Activated CD8-positive, alpha-beta T cell treated with anti-CD3 and anti-CD28 coated beads, Interleukin-2, amount 10 ng/mL, durations not matched to agents 7 days and 5 days (primary cell): ENCODE data around the gene PTGES3. TPM values are rescaled to one million over a fixed set of nuclear protein-coding genes. Genes with fewer than 3 reads are reported as not detected.
"Not testable (repeated sequence)": the region's sequence is repeated elsewhere in the genome, so short reads cannot be mapped to it uniquely, and the experiment has no call there.

Source experiments
- ATAC-seq: fragments of 150-1000 bp; cut with Tn5 transposase; one replicate; pipeline ENCODE4 v1.10.0; 2021; ENCODE audit warnings: moderate library complexity
- CTCF ChIA-PET: fragments of 350-600 bp; sonication (Branson Sonifier 250); formaldehyde crosslinking; loops from one replicate; lab custom pipeline; 2021; ENCODE audit warnings: antibody characterized with exemption; lab: Charles Lee
- POLR2A ChIA-PET: fragments of 350-600 bp; sonication (Branson Sonifier 250); formaldehyde crosslinking; loops from one replicate; lab custom pipeline; 2021; ENCODE audit warnings: antibody characterized with exemption; lab: Charles Lee
- DNase-seq: peaks from one replicate; pipeline ENCODE4 v3.0.0-alpha.2; 2020
- H3K27ac Mint-ChIP-seq: one replicate; pipeline ENCODE4 v1.8.0; 2021; ENCODE audit warnings: mild to moderate bottlenecking, mixed read lengths
- H3K27me3 Mint-ChIP-seq: one replicate; pipeline ENCODE4 v1.8.0; 2021; ENCODE audit warnings: low read depth, mixed read lengths
- H3K36me3 Mint-ChIP-seq: one replicate; pipeline ENCODE4 v1.8.0; 2021; ENCODE audit warnings: low read depth, mixed read lengths
- H3K4me1 Mint-ChIP-seq: one replicate; pipeline ENCODE4 v1.8.0; 2021; ENCODE audit warnings: low read depth, mixed read lengths
- H3K4me3 Mint-ChIP-seq: one replicate; pipeline ENCODE4 v1.8.0; 2021; ENCODE audit warnings: mild to moderate bottlenecking, mixed read lengths
- H3K9me3 Mint-ChIP-seq: one replicate; pipeline ENCODE4 v1.8.0; 2022; ENCODE audit warnings: mixed read lengths; ENCODE audit not compliant: insufficient read depth
- total RNA-seq, 2 experiments: library from RNA; stranded (reverse); gene quantifications; one replicate each; pipeline ENCODE4 v1.2.3, GENCODE V29; 2021

Gene PTGES3
- total RNA-seq, 2 experiments from 2014 or later, result 273 to 290 TPM

- not testable (repeated sequence) for DNase-seq, H3K4me3 Mint-ChIP-seq, H3K4me1 Mint-ChIP-seq, H3K27me3 Mint-ChIP-seq, H3K27ac Mint-ChIP-seq, ATAC-seq
- POLR2A ChIA-PET, result interaction anchor here (0.6 kb wide), 1 partner anchor 320 kb away, joined by 4 read pairs; the partner anchor contains the start of gene PAN2
- peaks cover 10% of the 10 kb centered on the region for H3K9me3 Mint-ChIP-seq
- CTCF ChIA-PET, result interaction anchor here (1.7 kb wide), 1 partner anchor 17 kb away, joined by 6 read pairs; no protein-coding TSS in a partner anchor
- peaks cover 22% of the 10 kb centered on the region for H3K36me3 Mint-ChIP-seq
These were observed 34.3 kb downstream of the PTGES3 start for GRCh38 chr12:56653781-56654180.

- CTCF ChIA-PET, result interaction anchor here (0.9 to 1.1 kb wide), 2 partner anchors 11 to 102 kb away, joined by 3 read pairs; no protein-coding TSS in a partner anchor
- H3K27me3 Mint-ChIP-seq, H3K9me3 Mint-ChIP-seq, DNase-seq, POLR2A ChIA-PET, H3K4me3 Mint-ChIP-seq, ATAC-seq: not testable (repeated sequence)
- Mint-ChIP-seq H3K36me3 (peaks cover 35% of the 10 kb centered on the region), H3K27ac (peak overlapping the region; percentile 57), H3K4me1 (peaks cover 25% of the 10 kb centered on the region)
These were observed 40.1 kb downstream of the PTGES3 start for GRCh38 chr12:56648023-56648422.

- Mint-ChIP-seq H3K4me1 (peaks cover 36% of the 10 kb centered on the region), H3K4me3 (peak within 1 kb of the TSS; percentile 98), H3K36me3 (peaks cover 43% of the 10 kb centered on the region), H3K27ac (peak within 1 kb of the TSS; percentile 99), H3K27me3 (no peaks in the 10 kb centered on the region), H3K9me3 (no peaks in the 10 kb centered on the region)
- ChIA-PET POLR2A (interaction anchor here (0.7 to 2.6 kb wide), 11 partner anchors 9 to 166 kb away, joined by 3 to 49 read pairs (median 5); partner anchors contain the start of genes BAZ2A, NACA and PTGES3), CTCF (interaction anchor here (1.2 to 2.8 kb wide), 4 partner anchors 11 to 813 kb away, joined by 3 to 50 read pairs (median 4); no protein-coding TSS in a partner anchor)
- DNase-seq, result peak; percentile 97
- ATAC-seq, result peak; percentile 99
These were observed 42.2 kb downstream of the PTGES3 start, which contains the start of gene ATP5F1B for GRCh38 chr12:56645717-56646446. Gene ATP5F1B (minus strand): TSS chr12:56645984. CDS start chr12:56645963, 21 bp downstream.

- ChIA-PET CTCF (interaction anchor here (1.3 to 2.8 kb wide), 2 partner anchors 10 to 26 kb away, joined by 3 to 50 read pairs; no protein-coding TSS in a partner anchor), POLR2A (interaction anchor here (0.7 to 2.6 kb wide), 9 partner anchors 10 to 165 kb away, joined by 3 to 49 read pairs (median 6); partner anchors contain the start of genes BAZ2A, NACA and PTGES3)
- ATAC-seq, result no peak
- Mint-ChIP-seq H3K4me3 (peak overlapping the region; percentile 98), H3K27me3 (no peaks in the 10 kb centered on the region), H3K9me3 (no peaks in the 10 kb centered on the region), H3K36me3 (peaks cover 47% of the 10 kb centered on the region), H3K4me1 (peaks cover 38% of the 10 kb centered on the region), H3K27ac (peak overlapping the region; percentile 99)
- peak; percentile 32 for DNase-seq
These were observed 42.8 kb downstream of the PTGES3 start for GRCh38 chr12:56645201-56645716.

GRCh38 chr12:56644654-56645053 lies 43.4 kb downstream of the PTGES3 start:
- DNase-seq (no peak), ATAC-seq (no peak)
- POLR2A ChIA-PET, result interaction anchor here (1.6 to 2.6 kb wide), 5 partner anchors 9 to 44 kb away, joined by 6 to 49 read pairs (median 16); partner anchors contain the start of genes BAZ2A and PTGES3
- H3K4me1 Mint-ChIP-seq, result peaks cover 42% of the 10 kb centered on the region
- H3K27me3 Mint-ChIP-seq, result no peaks in the 10 kb centered on the region
- CTCF ChIA-PET, result interaction anchor here (1.3 to 2.8 kb wide), 2 partner anchors 9 to 26 kb away, joined by 3 to 50 read pairs; no protein-coding TSS in a partner anchor
- peak overlapping the region; percentile 98 for H3K4me3 Mint-ChIP-seq
- peak overlapping the region; percentile 99 for H3K27ac Mint-ChIP-seq
- no peaks in the 10 kb centered on the region for H3K9me3 Mint-ChIP-seq
- peaks cover 53% of the 10 kb centered on the region for H3K36me3 Mint-ChIP-seq

GRCh38 chr12:56641219-56641618 lies 46.9 kb downstream of the PTGES3 start:
- DNase-seq (no peak), ATAC-seq (no peak)
- Mint-ChIP-seq H3K27me3 (no peaks in the 10 kb centered on the region), H3K9me3 (no peaks in the 10 kb centered on the region), H3K4me1 (peaks cover 62% of the 10 kb centered on the region), H3K4me3 (no peak overlapping the region), H3K36me3 (peaks cover 78% of the 10 kb centered on the region), H3K27ac (no peak overlapping the region)
- ChIA-PET CTCF (no interaction called here), POLR2A (interaction anchor here (1.1 kb wide), 1 partner anchor 84 kb away, joined by 3 read pairs; no protein-coding TSS in a partner anchor)

GRCh38 chr12:56637621-56638020 lies 50.5 kb downstream of the PTGES3 start:
- Mint-ChIP-seq H3K27me3 (no peaks in the 10 kb centered on the region), H3K36me3 (peaks cover 46% of the 10 kb centered on the region), H3K4me3 (no peak overlapping the region), H3K4me1 (peaks cover 63% of the 10 kb centered on the region), H3K9me3 (no peaks in the 10 kb centered on the region), H3K27ac (peak overlapping the region; percentile 74)
- no peak for ATAC-seq
- ChIA-PET CTCF (interaction anchor here (1.0 kb wide), 1 partner anchor 21 kb away, joined by 3 read pairs; no protein-coding TSS in a partner anchor), POLR2A (interaction anchor here (0.6 to 2.0 kb wide), 2 partner anchors 8 to 47 kb away, joined by 3 to 7 read pairs; partner anchors contain the start of gene BAZ2A)
- DNase-seq, result no peak

GRCh38 chr12:56636675-56637540 lies 51.2 kb downstream of the PTGES3 start:
- peak; percentile 60 for ATAC-seq
- Mint-ChIP-seq H3K27me3 (no peaks in the 10 kb centered on the region), H3K4me3 (peak overlapping the region; percentile 88), H3K4me1 (peaks cover 63% of the 10 kb centered on the region), H3K36me3 (peaks cover 39% of the 10 kb centered on the region), H3K9me3 (no peaks in the 10 kb centered on the region), H3K27ac (peak overlapping the region; percentile 93)
- ChIA-PET POLR2A (interaction anchor here (0.6 to 3.7 kb wide), 15 partner anchors 7 to 590 kb away, joined by 3 to 49 read pairs (median 5); partner anchors contain the start of genes ATP5F1B, BAZ2A, NACA and PTGES3), CTCF (interaction anchor here (0.6 to 4.0 kb wide), 55 partner anchors 9 to 534 kb away, joined by 3 to 50 read pairs (median 5); partner anchors contain the start of genes ATP5F1B, ESYT1, NACA and NEMP1)
- peak; percentile 95 for DNase-seq

- peaks cover 70% of the 10 kb centered on the region for H3K4me1 Mint-ChIP-seq
- ChIA-PET CTCF (interaction anchor here (0.7 to 4.0 kb wide), 44 partner anchors 8 to 509 kb away, joined by 3 to 50 read pairs (median 6); partner anchors contain the start of genes ATP5F1B, ESYT1, NACA and PTGES3), POLR2A (interaction anchor here (0.6 to 3.7 kb wide), 17 partner anchors 8 to 443 kb away, joined by 3 to 49 read pairs (median 4); partner anchors contain the start of genes ATP5F1B, NACA and PTGES3)
- H3K4me3 Mint-ChIP-seq, result peak overlapping the region; percentile 88
- peak overlapping the region; percentile 93 for H3K27ac Mint-ChIP-seq
- H3K9me3 Mint-ChIP-seq, result no peaks in the 10 kb centered on the region
- ATAC-seq (peak; percentile 76), DNase-seq (peak; percentile 93)
- no peaks in the 10 kb centered on the region for H3K27me3 Mint-ChIP-seq
- peaks cover 34% of the 10 kb centered on the region for H3K36me3 Mint-ChIP-seq
These were observed 52.0 kb downstream of the PTGES3 start for GRCh38 chr12:56635806-56636674.
